Fibroblast of lung (primary cell): Measurements from ENCODE around the gene MAP7. TPM values are rescaled to one million over a fixed set of nuclear protein-coding genes. Genes with fewer than 3 reads are reported as not detected.
"Not testable (repeated sequence)": the region's sequence is repeated elsewhere in the genome, so short reads cannot be mapped to it uniquely, and the experiment has no call there.

ENCODE experiments used
- DNase-seq, 2 donors: peaks; one replicate each; pipeline versions ENCODE4 v3.0.0 to v3.0.0-alpha.2; 2010; ENCODE audit warnings: low read depth in 2 of 2
- H2AFZ ChIP-seq: 2 replicates; pipeline ENCODE4 v1.5.1; 2012; ENCODE audit warnings: low read length, control low read depth, inconsistent platforms
- H3K27ac ChIP-seq: 2 replicates; pipeline ENCODE4 v1.5.1; 2011; ENCODE audit warnings: low read length, control low read depth; ENCODE audit not compliant: insufficient read depth
- H3K27me3 ChIP-seq: 2 replicates; pipeline ENCODE4 v1.5.1; 2011; ENCODE audit warnings: mild to moderate bottlenecking, low read length; ENCODE audit not compliant: control insufficient read depth, insufficient read depth
- H3K36me3 ChIP-seq: 2 replicates; pipeline ENCODE4 v1.5.1; 2011; ENCODE audit warnings: low read length; ENCODE audit not compliant: control insufficient read depth, insufficient read depth
- H3K4me1 ChIP-seq: 2 replicates; pipeline ENCODE4 v1.5.1; 2011; ENCODE audit warnings: low read length; ENCODE audit not compliant: control insufficient read depth, insufficient read depth; ENCODE audit errors: extremely low read depth
- H3K4me2 ChIP-seq: 2 replicates; pipeline ENCODE4 v1.5.1; 2011; ENCODE audit warnings: low read length, control low read depth; ENCODE audit not compliant: insufficient read depth; ENCODE audit errors: extremely low read depth
- H3K4me3 ChIP-seq, 4 experiments: fragments of 200-600 bp in 1 of 4; sonication (generic) in 1 of 4; replicated peaks in 1 of 4; 2 replicates each; pipeline ENCODE4 v1.5.1; 2011 to 2016; ENCODE audit warnings: low read length in 4 of 4, low read depth in 3 of 4, mild to moderate bottlenecking in 3 of 4, control low read depth in 2 of 4, inconsistent platforms in 1 of 4, mixed read lengths in 1 of 4; ENCODE audit not compliant: insufficient read depth in 1 of 4; ENCODE audit errors: control extremely low read depth in 1 of 4
- H3K79me2 ChIP-seq: 2 replicates; pipeline ENCODE4 v1.5.1; 2012; ENCODE audit warnings: mild to moderate bottlenecking, low read length, inconsistent platforms; ENCODE audit not compliant: control insufficient read depth, insufficient read depth
- H3K9ac ChIP-seq: 2 replicates; pipeline ENCODE4 v1.5.1; 2011; ENCODE audit warnings: mild to moderate bottlenecking, low read length, control low read depth; ENCODE audit not compliant: insufficient read depth
- H3K9me3 ChIP-seq: 2 replicates; pipeline ENCODE4 v1.5.1; 2012; ENCODE audit warnings: low read depth, low read length; ENCODE audit not compliant: control insufficient read depth, insufficient read depth
- H4K20me1 ChIP-seq: 2 replicates; pipeline ENCODE4 v1.5.1; 2011; ENCODE audit warnings: low read length; ENCODE audit not compliant: control insufficient read depth, insufficient read depth; ENCODE audit errors: extremely low read depth
- EZH2 ChIP-seq: IDR thresholded peaks from 2 replicates; pipeline ENCODE4 v1.5.1; 2012; ENCODE audit warnings: low read length, control low read depth, mild to moderate bottlenecking; ENCODE audit errors: missing control alignments
- polyA plus RNA-seq, 2 donors: library from polyadenylated mRNA; depleted of rRNA in 1 of 2; stranded (reverse) in 1 of 2; unstranded in 1 of 2; fragments of >200 nt; gene quantifications; 2 replicates each; pipeline ENCODE4 v1.2.1, GENCODE V29; 2011 to 2012; ENCODE audit warnings: missing spikeins in 1 of 2
- total RNA-seq: library from RNA; depleted of rRNA; stranded (reverse); fragments of >200 nt; gene quantifications from 2 replicates; pipeline ENCODE4 v1.2.1, GENCODE V29; 2014
- TF ChIP-seq, protein P1 (sequence below), 2 donors: IDR thresholded peaks in 1 of 2; conservative IDR thresholded peaks in 1 of 2; 1 replicate in 1 of 2; 2 replicates in 1 of 2; pipeline ENCODE4 v1.5.1; 2011 to 2012; ENCODE audit warnings: low read length in 2 of 2, control low read depth in 1 of 2, inconsistent platforms in 1 of 2, low read depth in 1 of 2, mild to moderate bottlenecking in 1 of 2

MAP7 gene
- total and polyA plus RNA-seq, 2 donors (not counting 1 experiment from before 2014, with no cell fraction given): 0.40 to 1.5 TPM

- no peaks in the 10 kb centered on the region for H3K36me3 ChIP-seq
- TF ChIP-seq EZH2: no peak
- TF ChIP-seq, protein P1, sequence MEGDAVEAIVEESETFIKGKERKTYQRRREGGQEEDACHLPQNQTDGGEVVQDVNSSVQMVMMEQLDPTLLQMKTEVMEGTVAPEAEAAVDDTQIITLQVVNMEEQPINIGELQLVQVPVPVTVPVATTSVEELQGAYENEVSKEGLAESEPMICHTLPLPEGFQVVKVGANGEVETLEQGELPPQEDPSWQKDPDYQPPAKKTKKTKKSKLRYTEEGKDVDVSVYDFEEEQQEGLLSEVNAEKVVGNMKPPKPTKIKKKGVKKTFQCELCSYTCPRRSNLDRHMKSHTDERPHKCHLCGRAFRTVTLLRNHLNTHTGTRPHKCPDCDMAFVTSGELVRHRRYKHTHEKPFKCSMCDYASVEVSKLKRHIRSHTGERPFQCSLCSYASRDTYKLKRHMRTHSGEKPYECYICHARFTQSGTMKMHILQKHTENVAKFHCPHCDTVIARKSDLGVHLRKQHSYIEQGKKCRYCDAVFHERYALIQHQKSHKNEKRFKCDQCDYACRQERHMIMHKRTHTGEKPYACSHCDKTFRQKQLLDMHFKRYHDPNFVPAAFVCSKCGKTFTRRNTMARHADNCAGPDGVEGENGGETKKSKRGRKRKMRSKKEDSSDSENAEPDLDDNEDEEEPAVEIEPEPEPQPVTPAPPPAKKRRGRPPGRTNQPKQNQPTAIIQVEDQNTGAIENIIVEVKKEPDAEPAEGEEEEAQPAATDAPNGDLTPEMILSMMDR (conservative IDR thresholded peaks at IDR 0.05 in 1 of 2, IDR thresholded peaks at IDR 0.05 in 1 of 2; ENCODE audit: low read depth in 1 of 2, low read length in 2 of 2): no peak
- H3K4me2 ChIP-seq: no peak overlapping the region
- H3K79me2 ChIP-seq: no peaks in the 10 kb centered on the region
- no peaks in the 10 kb centered on the region for H4K20me1 ChIP-seq
- no peak overlapping the region for H3K9ac ChIP-seq
- no peaks in the 10 kb centered on the region for H3K27me3 ChIP-seq
- no peaks in the 10 kb centered on the region for H3K9me3 ChIP-seq
- H3K4me1 ChIP-seq: no peaks in the 10 kb centered on the region
- no peak overlapping the region for H3K27ac ChIP-seq
- H2AFZ ChIP-seq: no peak overlapping the region
- no peak for DNase-seq
- H3K4me3 ChIP-seq: no peak overlapping the region
These were observed 115.1 kb downstream of the MAP7 start for GRCh38 chr6:136435101-136435500.

- H3K79me2 ChIP-seq, H2AFZ ChIP-seq, DNase-seq, H3K4me3 ChIP-seq, H3K9me3 ChIP-seq, H3K4me1 ChIP-seq, H3K36me3 ChIP-seq, H3K27me3 ChIP-seq, H3K4me2 ChIP-seq, H4K20me1 ChIP-seq, H3K27ac ChIP-seq, H3K9ac ChIP-seq: not testable (repeated sequence)
These were observed 118.9 kb downstream of the MAP7 start for GRCh38 chr6:136431306-136431705.

DNA sequence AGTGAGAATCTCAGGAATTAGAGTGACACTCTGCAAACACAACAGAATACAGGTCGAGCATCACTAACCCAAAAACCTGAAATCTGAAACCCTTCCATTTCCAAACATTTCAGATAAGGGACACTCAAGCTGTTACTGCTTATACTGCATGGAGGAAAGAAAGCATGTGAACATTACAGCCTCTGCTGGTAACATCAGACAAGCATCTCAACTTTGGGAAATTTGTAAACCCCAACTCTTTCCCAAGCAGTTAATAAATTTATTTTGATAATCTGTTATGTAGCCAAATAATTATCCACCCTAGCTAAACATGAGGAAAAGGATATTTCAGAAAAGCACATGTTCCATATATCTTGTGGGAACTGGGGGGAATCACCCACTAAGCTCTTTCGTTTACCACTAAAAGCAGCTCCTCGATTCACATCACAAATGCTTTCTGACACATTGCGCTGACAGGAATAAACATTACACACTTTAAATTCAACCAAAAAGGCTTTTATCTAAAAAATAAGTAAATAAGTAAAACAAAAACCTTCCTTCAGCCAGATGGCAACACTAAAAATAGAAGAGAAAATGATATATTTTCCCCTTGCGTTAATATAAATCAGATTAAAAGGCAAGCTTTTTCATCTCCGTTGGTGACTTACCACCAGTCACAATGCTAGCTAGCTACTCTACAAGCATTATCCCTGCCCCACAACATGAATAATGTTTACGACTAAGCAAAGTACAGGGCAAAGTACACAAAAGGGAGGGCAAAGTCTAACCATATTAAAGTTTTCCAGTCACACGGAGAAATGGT is 120.8 kb downstream of the MAP7 start:
- Histone ChIP-seq H3K4me2 (no peak overlapping the region), H3K36me3 (no peaks in the 10 kb centered on the region)

More for the DNA sequence above, 120.8 kb downstream of the MAP7 start:
- no peak overlapping the region for H2AFZ ChIP-seq
- no peaks in the 10 kb centered on the region for H3K4me1 ChIP-seq
- H3K4me3 ChIP-seq: no peak overlapping the region
- DNase-seq: no peak
- H3K27ac ChIP-seq: no peak overlapping the region
- no peak for TF ChIP-seq EZH2
- TF ChIP-seq, protein P1 (conservative IDR thresholded peaks at IDR 0.05 in 1 of 2, IDR thresholded peaks at IDR 0.05 in 1 of 2; ENCODE audit: low read depth in 1 of 2, low read length in 2 of 2): no peak
- H3K9me3 ChIP-seq: no peaks in the 10 kb centered on the region
- H3K9ac ChIP-seq: no peak overlapping the region
- no peaks in the 10 kb centered on the region for H3K79me2 ChIP-seq
- no peaks in the 10 kb centered on the region for H4K20me1 ChIP-seq
- no peaks in the 10 kb centered on the region for H3K27me3 ChIP-seq
